ENCODE measurements around the gene EGR4. TPM values are rescaled to one million over a fixed set of nuclear protein-coding genes. Genes with fewer than 3 reads are reported as not detected.
"Not testable (repeated sequence)": the region's sequence is repeated elsewhere in the genome, so short reads cannot be mapped to it uniquely, and the experiment has no call there.

EGR4 gene
- total RNA-seq, 1 donor from 2014 or later = not detected

- not testable (repeated sequence) for H3K9me3 ChIP-seq (ENCODE audit: insufficient read depth, low read depth, low read length); H3K36me3 ChIP-seq (ENCODE audit: insufficient read depth, low read length); H3K9ac ChIP-seq (ENCODE audit: low read length); H3K79me2 ChIP-seq (ENCODE audit: insufficient read depth, low read length); H3K27ac ChIP-seq (ENCODE audit: low read depth, low read length); FAIRE-seq; H3K4me1 Mint-ChIP-seq (ENCODE audit: low read depth, unreplicated experiment); H3K9me3 Mint-ChIP-seq (ENCODE audit: unreplicated experiment); H2AFZ ChIP-seq (ENCODE audit: low read depth, low read length); H3K27ac Mint-ChIP-seq (ENCODE audit: unreplicated experiment); H3K4me3 Mint-ChIP-seq (ENCODE audit: unreplicated experiment); DNase-seq (ENCODE audit: low read depth); H3K4me3 ChIP-seq (ENCODE audit: insufficient read depth, low read depth, low read length); H3K4me1 ChIP-seq (ENCODE audit: insufficient read depth, low read length); H3K27me3 Mint-ChIP-seq (ENCODE audit: low read depth, unreplicated experiment); H3K4me2 ChIP-seq (ENCODE audit: low read length)
- peaks cover 20% of the 10 kb centered on the region for H3K36me3 Mint-ChIP-seq (ENCODE audit: low read depth, unreplicated experiment)
- peaks cover 18% of the 10 kb centered on the region for H4K20me1 ChIP-seq (ENCODE audit: insufficient read depth, low read length)
- H3K27me3 ChIP-seq (ENCODE audit: insufficient read depth, low read length) = peaks cover 10% of the 10 kb centered on the region
These were observed 30.5 kb downstream of the EGR4 start for GRCh38 chr2:73262691-73263429.

- no peaks in the 10 kb centered on the region for H3K36me3 ChIP-seq (ENCODE audit: insufficient read depth, low read length)
- TF ChIP-seq, protein P1, sequence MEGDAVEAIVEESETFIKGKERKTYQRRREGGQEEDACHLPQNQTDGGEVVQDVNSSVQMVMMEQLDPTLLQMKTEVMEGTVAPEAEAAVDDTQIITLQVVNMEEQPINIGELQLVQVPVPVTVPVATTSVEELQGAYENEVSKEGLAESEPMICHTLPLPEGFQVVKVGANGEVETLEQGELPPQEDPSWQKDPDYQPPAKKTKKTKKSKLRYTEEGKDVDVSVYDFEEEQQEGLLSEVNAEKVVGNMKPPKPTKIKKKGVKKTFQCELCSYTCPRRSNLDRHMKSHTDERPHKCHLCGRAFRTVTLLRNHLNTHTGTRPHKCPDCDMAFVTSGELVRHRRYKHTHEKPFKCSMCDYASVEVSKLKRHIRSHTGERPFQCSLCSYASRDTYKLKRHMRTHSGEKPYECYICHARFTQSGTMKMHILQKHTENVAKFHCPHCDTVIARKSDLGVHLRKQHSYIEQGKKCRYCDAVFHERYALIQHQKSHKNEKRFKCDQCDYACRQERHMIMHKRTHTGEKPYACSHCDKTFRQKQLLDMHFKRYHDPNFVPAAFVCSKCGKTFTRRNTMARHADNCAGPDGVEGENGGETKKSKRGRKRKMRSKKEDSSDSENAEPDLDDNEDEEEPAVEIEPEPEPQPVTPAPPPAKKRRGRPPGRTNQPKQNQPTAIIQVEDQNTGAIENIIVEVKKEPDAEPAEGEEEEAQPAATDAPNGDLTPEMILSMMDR (IDR thresholded peaks at IDR 0.05; ENCODE audit: insufficient read depth, low read depth, low read length) = no peak
- no peaks in the 10 kb centered on the region for H3K9me3 ChIP-seq (ENCODE audit: insufficient read depth, low read depth, low read length)
- H3K79me2 ChIP-seq (ENCODE audit: insufficient read depth, low read length) = no peaks in the 10 kb centered on the region
- no peak overlapping the region for H3K27ac ChIP-seq (ENCODE audit: low read depth, low read length)
- FAIRE-seq (no peak), DNase-seq (ENCODE audit: low read depth) (no peak)
- Mint-ChIP-seq H3K4me3 (ENCODE audit: unreplicated experiment) (no peak overlapping the region), H3K9me3 (ENCODE audit: unreplicated experiment) (no peaks in the 10 kb centered on the region), H3K4me1 (ENCODE audit: low read depth, unreplicated experiment) (peaks cover 7% of the 10 kb centered on the region), H3K36me3 (ENCODE audit: low read depth, unreplicated experiment) (peaks cover 20% of the 10 kb centered on the region), H3K27ac (ENCODE audit: unreplicated experiment) (no peak overlapping the region), H3K27me3 (ENCODE audit: low read depth, unreplicated experiment) (peaks cover 7% of the 10 kb centered on the region)
- H3K9ac ChIP-seq (ENCODE audit: low read length) = no peak overlapping the region
- no peak overlapping the region for H3K4me3 ChIP-seq (ENCODE audit: insufficient read depth, low read depth, low read length)
- H3K4me1 ChIP-seq (ENCODE audit: insufficient read depth, low read length) = no peaks in the 10 kb centered on the region
- peaks cover 3% of the 10 kb centered on the region for H3K27me3 ChIP-seq (ENCODE audit: insufficient read depth, low read length)
- H3K4me2 ChIP-seq (ENCODE audit: low read length) = no peak overlapping the region
- peaks cover 14% of the 10 kb centered on the region for H4K20me1 ChIP-seq (ENCODE audit: insufficient read depth, low read length)
- H2AFZ ChIP-seq (ENCODE audit: low read depth, low read length) = no peak overlapping the region
These were observed 31.2 kb downstream of the EGR4 start for GRCh38 chr2:73262108-73262651.

- no peak overlapping the region for H3K4me3 Mint-ChIP-seq (ENCODE audit: unreplicated experiment)
- H3K27me3 Mint-ChIP-seq (ENCODE audit: low read depth, unreplicated experiment) = no peaks in the 10 kb centered on the region
- H3K36me3 Mint-ChIP-seq (ENCODE audit: low read depth, unreplicated experiment) = peaks cover 15% of the 10 kb centered on the region
- H3K27me3 ChIP-seq (ENCODE audit: insufficient read depth, low read length) = no peaks in the 10 kb centered on the region
- H3K27ac ChIP-seq (ENCODE audit: low read depth, low read length) = no peak overlapping the region
- TF ChIP-seq, protein P1 (IDR thresholded peaks at IDR 0.05; ENCODE audit: insufficient read depth, low read depth, low read length) = peak; percentile 26
- TF ChIP-seq EZH2 (IDR thresholded peaks at IDR 0.05; ENCODE audit: insufficient read depth, low read length) = no peak
- H3K9me3 ChIP-seq (ENCODE audit: insufficient read depth, low read depth, low read length) = no peaks in the 10 kb centered on the region
- H2AFZ ChIP-seq (ENCODE audit: low read depth, low read length) = no peak overlapping the region
- H3K79me2 ChIP-seq (ENCODE audit: insufficient read depth, low read length) = no peaks in the 10 kb centered on the region
- peaks cover 14% of the 10 kb centered on the region for H4K20me1 ChIP-seq (ENCODE audit: insufficient read depth, low read length)
- H3K4me2 ChIP-seq (ENCODE audit: low read length) = no peak overlapping the region
- no peak overlapping the region for H3K9ac ChIP-seq (ENCODE audit: low read length)
- H3K27ac Mint-ChIP-seq (ENCODE audit: unreplicated experiment) = no peak overlapping the region
- H3K4me3 ChIP-seq (ENCODE audit: insufficient read depth, low read depth, low read length) = no peak overlapping the region
- H3K9me3 Mint-ChIP-seq (ENCODE audit: unreplicated experiment) = no peaks in the 10 kb centered on the region
- no peaks in the 10 kb centered on the region for H3K4me1 Mint-ChIP-seq (ENCODE audit: low read depth, unreplicated experiment)
- peak; percentile 13 for DNase-seq (ENCODE audit: low read depth)
- no peaks in the 10 kb centered on the region for H3K4me1 ChIP-seq (ENCODE audit: insufficient read depth, low read length)
- no peak for FAIRE-seq
- H3K36me3 ChIP-seq (ENCODE audit: insufficient read depth, low read length) = no peaks in the 10 kb centered on the region
These were observed 32.9 kb downstream of the EGR4 start for GRCh38 chr2:73260338-73260984.

Data from astrocyte (in vitro differentiated cells and primary cell).